ENCODE results near the gene ST8SIA6. TPM values are rescaled to one million over a fixed set of nuclear protein-coding genes. Genes with fewer than 3 reads are reported as not detected.

Gene ST8SIA6
- total RNA-seq, 2 donors from 2014 or later = not detected

- Histone ChIP-seq H3K4me3 (no peak overlapping the region), H3K9me3 (peaks cover 0 to 6% (median 0%) of the 10 kb centered on the region in 3 donors), H3K27me3 (no peaks in the 10 kb centered on the region), H3K4me1 (no peaks in the 10 kb centered on the region), H3K36me3 (replicated peaks in 1 of 2; ENCODE audit: insufficient read depth in 1 of 2, low read depth in 2 of 2) (no peaks in the 10 kb centered on the region), H3K27ac (no peak overlapping the region)
- DNase-seq = no peak
- ATAC-seq = no peak
- TF ChIP-seq CTCF (IDR thresholded peaks at IDR 0.05) = no peak
- no peak for TF ChIP-seq POLR2A (IDR thresholded peaks at IDR 0.05)
- intact Hi-C loops (cut with DNase I) = no loop called here
- 35 to 36% methylated on average over 8 to 10 of the region's 10 CpGs for WGBS, 2 donors
Observed at GRCh38 chr10:17286562-17287550, 167.5 kb downstream of the ST8SIA6 start.

- H3K9me3 ChIP-seq = peaks cover 0 to 6% (median 0%) of the 10 kb centered on the region in 3 donors
- WGBS, 2 donors = 84 to 85% methylated on average over 3 of the region's 3 CpGs
- DNase-seq (no peak), ATAC-seq (no peak)
- no peak overlapping the region for H3K4me3 ChIP-seq
- intact Hi-C loops (cut with DNase I) = no loop called here
- H3K4me1 ChIP-seq = no peaks in the 10 kb centered on the region
- no peak for TF ChIP-seq CTCF (IDR thresholded peaks at IDR 0.05)
- TF ChIP-seq POLR2A (IDR thresholded peaks at IDR 0.05) = no peak
- H3K36me3 ChIP-seq (replicated peaks in 1 of 2; ENCODE audit: insufficient read depth in 1 of 2, low read depth in 2 of 2) = no peaks in the 10 kb centered on the region
- no peaks in the 10 kb centered on the region for H3K27me3 ChIP-seq
- H3K27ac ChIP-seq = no peak overlapping the region
Observed at GRCh38 chr10:17282311-17282710, 172.1 kb downstream of the ST8SIA6 start.

GRCh38 chr10:17278607-17279240 lies 175.7 kb downstream of the ST8SIA6 start:
- WGBS, 2 donors = 45 to 48% methylated on average over 4 of the region's 4 CpGs
- intact Hi-C loops (cut with DNase I) = no loop called here

GRCh38 chr10:17276756-17277424 lies 177.5 kb downstream of the ST8SIA6 start:
- Histone ChIP-seq H3K4me1 (no peaks in the 10 kb centered on the region), H3K27me3 (no peaks in the 10 kb centered on the region), H3K27ac (no peak overlapping the region), H3K36me3 (replicated peaks in 1 of 2; ENCODE audit: insufficient read depth in 1 of 2, low read depth in 2 of 2) (no peaks in the 10 kb centered on the region), H3K4me3 (no peak overlapping the region), H3K9me3 (no peaks in the 10 kb centered on the region)
- DNase-seq (no peak), ATAC-seq (no peak)
- 70 to 83% methylated on average over 9 of the region's 9 CpGs for WGBS, 2 donors
- TF ChIP-seq POLR2A (IDR thresholded peaks at IDR 0.05) = no peak
- TF ChIP-seq CTCF (IDR thresholded peaks at IDR 0.05) = no peak
- intact Hi-C loops (cut with DNase I) = no loop called here

More at GRCh38 chr10:17278607-17279240, 175.7 kb downstream of the ST8SIA6 start:
- Histone ChIP-seq H3K27ac (no peak overlapping the region), H3K36me3 (replicated peaks in 1 of 2; ENCODE audit: insufficient read depth in 1 of 2, low read depth in 2 of 2) (no peaks in the 10 kb centered on the region), H3K4me3 (no peak overlapping the region), H3K27me3 (no peaks in the 10 kb centered on the region), H3K4me1 (no peaks in the 10 kb centered on the region), H3K9me3 (peaks cover 0 to 6% (median 0%) of the 10 kb centered on the region in 3 donors)
- ATAC-seq = no peak
- TF ChIP-seq CTCF (IDR thresholded peaks at IDR 0.05) (no peak), POLR2A (IDR thresholded peaks at IDR 0.05) (no peak)
- DNase-seq = no peak
